ENCODE measurements around the gene MICAL3. TPM values are rescaled to one million over a fixed set of nuclear protein-coding genes. Genes with fewer than 3 reads are reported as not detected.

Gene MICAL3
- total and polyA plus RNA-seq, 9 of the 15 experiments (the other 6 are each of a cell fraction or from before 2014, with no cell fraction given) = 0.53 to 32.1 (median 12.3) TPM

DNA sequence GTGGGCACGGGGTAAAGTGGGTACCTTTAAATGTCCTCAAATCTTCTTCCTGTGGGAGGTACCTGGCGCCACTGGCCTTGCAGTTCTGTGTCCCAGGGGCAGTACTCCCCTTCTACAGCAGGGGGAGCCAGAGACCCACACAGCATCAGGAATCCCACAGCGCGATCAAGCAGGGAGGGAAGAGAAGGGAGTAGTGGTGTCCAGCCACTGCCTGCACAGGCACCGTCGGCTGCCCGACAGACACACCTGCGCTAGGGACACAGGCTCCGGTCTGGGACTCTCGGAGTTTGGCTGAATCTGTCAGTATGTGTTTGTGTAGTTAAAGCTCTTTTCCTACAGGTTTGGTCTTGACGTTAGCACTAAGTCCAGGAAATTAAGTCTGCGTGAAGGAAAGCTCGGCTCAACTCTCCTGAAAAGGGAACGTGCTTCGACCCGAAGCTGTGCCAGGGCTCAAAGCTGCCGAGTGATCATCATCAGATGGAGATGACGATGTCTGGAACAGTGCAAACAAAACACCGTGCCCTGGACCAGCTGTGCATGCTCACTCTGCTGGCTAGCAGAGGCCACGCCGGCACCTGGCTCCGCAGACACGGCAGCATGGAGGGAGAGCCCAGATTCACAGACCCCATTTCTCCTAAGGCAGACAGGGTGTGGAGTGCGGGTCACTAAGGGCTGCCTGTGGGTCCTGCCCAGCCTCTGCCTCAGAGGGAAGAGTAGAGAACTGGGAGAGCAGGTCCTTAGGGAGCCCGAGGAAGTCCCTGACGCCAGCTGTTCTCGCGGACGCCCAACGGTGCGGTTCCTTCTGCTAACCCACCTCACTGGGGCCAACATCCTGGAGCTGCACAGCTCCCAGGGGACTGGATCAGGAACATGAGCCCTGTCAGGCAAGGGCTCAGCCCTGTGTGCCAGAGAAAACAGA lies 194.1 kb downstream of the MICAL3 start (continued):
- TF ChIP-seq HMGXB4 (CRISPR knock-in tag; IDR thresholded peaks at IDR 0.05) (0 out of 2 replicates have a peak, but pooled peaks have one; percentile 17), EHMT2 (IDR thresholded peaks at IDR 0.05) (no peak), BCLAF1 (IDR thresholded peaks at IDR 0.05; ENCODE audit: borderline replicate concordance in 1 of 2, control insufficient read depth in 1 of 2, low read depth in 2 of 2, low read length in 1 of 2) (no peak), NR2C1 (IDR thresholded peaks at IDR 0.05) (no peak), NR2C1 (tag; IDR thresholded peaks at IDR 0.05) (no peak), ZNF512 (tag; IDR thresholded peaks at IDR 0.05) (no peak), NR0B1 (IDR thresholded peaks at IDR 0.05; ENCODE audit: partially characterized antibody) (no peak), ZNF408 (CRISPR knock-in tag; IDR thresholded peaks at IDR 0.05; ENCODE audit: low read depth) (no peak), KLF6 (CRISPR knock-in tag; IDR thresholded peaks at IDR 0.05; ENCODE audit: borderline replicate concordance) (no peak), FOXK2 (conservative IDR thresholded peaks at IDR 0.05 in 1 of 2, IDR thresholded peaks at IDR 0.05 in 1 of 2; ENCODE audit: low read depth in 2 of 2) (no peak)
- TF ChIP-seq, protein P1, sequence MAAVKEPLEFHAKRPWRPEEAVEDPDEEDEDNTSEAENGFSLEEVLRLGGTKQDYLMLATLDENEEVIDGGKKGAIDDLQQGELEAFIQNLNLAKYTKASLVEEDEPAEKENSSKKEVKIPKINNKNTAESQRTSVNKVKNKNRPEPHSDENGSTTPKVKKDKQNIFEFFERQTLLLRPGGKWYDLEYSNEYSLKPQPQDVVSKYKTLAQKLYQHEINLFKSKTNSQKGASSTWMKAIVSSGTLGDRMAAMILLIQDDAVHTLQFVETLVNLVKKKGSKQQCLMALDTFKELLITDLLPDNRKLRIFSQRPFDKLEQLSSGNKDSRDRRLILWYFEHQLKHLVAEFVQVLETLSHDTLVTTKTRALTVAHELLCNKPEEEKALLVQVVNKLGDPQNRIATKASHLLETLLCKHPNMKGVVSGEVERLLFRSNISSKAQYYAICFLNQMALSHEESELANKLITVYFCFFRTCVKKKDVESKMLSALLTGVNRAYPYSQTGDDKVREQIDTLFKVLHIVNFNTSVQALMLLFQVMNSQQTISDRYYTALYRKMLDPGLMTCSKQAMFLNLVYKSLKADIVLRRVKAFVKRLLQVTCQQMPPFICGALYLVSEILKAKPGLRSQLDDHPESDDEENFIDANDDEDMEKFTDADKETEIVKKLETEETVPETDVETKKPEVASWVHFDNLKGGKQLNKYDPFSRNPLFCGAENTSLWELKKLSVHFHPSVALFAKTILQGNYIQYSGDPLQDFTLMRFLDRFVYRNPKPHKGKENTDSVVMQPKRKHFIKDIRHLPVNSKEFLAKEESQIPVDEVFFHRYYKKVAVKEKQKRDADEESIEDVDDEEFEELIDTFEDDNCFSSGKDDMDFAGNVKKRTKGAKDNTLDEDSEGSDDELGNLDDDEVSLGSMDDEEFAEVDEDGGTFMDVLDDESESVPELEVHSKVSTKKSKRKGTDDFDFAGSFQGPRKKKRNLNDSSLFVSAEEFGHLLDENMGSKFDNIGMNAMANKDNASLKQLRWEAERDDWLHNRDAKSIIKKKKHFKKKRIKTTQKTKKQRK (IDR thresholded peaks at IDR 0.05; ENCODE audit: borderline replicate concordance, low read depth, low read length) = no peak
- TF ChIP-seq, protein P2, sequence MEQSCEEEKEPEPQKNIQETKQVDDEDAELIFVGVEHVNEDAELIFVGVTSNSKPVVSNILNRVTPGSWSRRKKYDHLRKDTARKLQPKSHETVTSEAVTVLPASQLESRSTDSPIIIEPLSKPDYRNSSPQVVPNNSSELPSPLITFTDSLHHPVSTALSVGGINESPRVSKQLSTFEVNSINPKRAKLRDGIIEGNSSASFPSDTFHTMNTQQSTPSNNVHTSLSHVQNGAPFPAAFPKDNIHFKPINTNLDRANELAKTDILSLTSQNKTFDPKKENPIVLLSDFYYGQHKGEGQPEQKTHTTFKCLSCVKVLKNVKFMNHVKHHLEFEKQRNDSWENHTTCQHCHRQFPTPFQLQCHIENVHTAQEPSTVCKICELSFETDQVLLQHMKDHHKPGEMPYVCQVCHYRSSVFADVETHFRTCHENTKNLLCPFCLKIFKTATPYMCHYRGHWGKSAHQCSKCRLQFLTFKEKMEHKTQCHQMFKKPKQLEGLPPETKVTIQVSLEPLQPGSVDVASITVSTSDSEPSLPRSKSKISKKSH (CRISPR knock-in tag; IDR thresholded peaks at IDR 0.05) = no peak

Data from K562 (cell line).